HEK293 (cell line): Measurements from ENCODE around the gene UBAC2.

Experiments
- BCL11A ChIP-seq: fragments of 450-650 bp; formaldehyde crosslinking; IDR thresholded peaks from 2 replicates; pipeline ENCODE4 v1.5.1; 2016; ENCODE audit warnings: low read depth, missing biosample characterization, missing genetic modification characterization
- ZNF146 ChIP-seq: fragments of 450-650 bp; formaldehyde crosslinking; IDR thresholded peaks from 2 replicates; pipeline ENCODE4 v1.5.1; 2016; ENCODE audit warnings: missing biosample characterization, missing genetic modification characterization

DNA sequence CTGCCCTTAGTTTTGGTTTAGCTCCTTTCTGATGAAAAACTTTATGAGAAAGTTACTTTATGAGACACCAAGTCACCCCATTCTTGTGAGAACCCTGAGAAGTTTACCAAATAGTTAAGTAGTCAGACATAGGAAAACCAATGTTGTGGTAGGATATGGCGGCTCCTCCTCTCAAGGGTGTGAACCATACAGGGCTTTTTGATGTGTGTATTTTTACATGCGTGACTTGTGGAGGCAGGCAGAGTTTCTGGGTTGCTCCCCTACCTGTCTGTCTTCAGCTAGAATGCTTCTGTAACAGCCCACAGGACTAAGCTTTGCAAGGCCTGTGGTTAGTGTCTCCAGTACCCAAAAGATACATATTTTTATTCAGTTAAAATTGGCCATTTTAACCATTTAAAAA lies 18.3 kb downstream of the UBAC2 start:
- TF ChIP-seq BCL11A (tag by site-specific recombination), result no peak
- no peak for TF ChIP-seq ZNF146 (tag by site-specific recombination)
